Measurements from ENCODE around the gene FGF1.

Gene FGF1

DNA sequence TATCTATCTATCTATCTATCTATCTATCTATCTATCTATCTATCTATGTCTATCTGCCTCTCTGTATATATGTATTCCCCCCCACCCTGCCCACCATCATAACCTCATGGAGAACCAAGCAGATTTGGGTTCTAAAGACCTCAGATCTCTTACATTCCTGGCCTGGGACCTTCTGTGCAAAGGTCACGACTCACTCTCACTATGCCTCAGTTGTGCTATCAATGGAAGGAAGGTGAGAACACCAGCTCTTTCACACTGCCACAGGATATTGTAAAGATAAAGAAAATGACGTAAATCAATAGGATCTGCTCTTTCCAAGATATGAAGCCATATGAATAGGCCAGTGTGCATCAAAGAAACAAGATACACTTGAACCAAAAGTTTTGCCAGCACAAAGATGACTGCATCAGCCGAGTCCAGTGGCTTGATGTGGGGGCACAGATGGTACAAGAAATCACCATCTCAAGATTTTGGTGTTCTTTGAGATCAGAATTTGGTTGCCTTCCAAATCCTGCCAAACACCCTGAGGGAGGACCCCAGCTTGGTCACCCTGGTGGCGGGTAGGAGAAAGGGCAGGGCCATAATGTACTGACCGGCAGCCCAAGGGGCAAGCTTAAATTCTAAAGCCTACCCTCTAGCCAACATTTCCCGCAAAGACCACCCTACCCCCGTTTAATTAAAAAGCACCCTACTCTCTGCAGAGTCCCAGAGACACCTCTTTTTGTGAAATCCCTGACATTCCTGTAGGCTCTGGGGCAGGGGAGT, 8.4 kb upstream of the FGF1 start:
- FAIRE-seq = no peak

DNA sequence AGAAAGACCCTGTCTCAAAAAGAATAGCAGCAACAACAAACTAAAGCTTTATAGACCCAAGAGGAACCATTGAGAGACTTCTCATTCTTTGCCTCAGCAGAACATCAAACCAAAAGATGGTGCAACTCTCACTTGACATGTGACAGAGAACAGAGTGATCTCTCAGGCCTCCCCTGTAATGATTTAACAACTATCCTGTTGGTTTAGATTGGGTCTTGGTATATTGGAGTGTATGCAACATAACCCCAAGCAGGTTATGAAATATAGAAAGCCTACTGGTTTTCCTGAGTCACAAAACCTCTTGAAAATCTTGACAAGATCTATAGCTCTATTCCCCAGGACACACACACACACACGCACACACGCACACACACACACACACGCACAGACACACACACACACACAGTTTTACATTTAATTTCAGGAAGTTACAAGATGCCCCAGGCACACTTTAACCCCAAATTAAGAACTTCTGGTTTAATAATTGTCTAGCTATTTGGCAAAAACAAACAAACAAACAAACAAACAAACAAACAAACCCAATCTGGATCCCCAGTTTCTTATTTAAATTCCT, 6.5 kb upstream of the FGF1 start:
- FAIRE-seq = no peak

DNA sequence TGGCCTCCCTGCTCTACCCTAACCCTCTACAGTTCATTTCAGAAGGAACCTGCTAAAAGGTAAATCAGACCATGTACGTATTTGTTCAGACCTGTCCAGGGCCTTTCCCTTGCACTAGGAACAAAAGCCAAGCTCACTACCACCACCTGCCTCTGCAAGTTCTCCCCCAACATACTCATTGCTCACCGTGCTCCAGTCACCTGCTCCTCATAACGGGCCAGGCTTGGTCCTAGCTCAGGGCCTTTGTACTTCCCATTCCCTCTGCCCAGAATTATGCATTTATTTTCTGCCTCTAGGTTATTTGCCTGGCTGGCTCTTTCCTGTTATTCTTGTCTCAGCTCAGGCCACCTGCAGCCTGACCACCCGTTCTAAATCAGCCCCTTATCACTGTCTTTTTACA, 4.8 kb upstream of the FGF1 start:
- no peak for FAIRE-seq

DNA sequence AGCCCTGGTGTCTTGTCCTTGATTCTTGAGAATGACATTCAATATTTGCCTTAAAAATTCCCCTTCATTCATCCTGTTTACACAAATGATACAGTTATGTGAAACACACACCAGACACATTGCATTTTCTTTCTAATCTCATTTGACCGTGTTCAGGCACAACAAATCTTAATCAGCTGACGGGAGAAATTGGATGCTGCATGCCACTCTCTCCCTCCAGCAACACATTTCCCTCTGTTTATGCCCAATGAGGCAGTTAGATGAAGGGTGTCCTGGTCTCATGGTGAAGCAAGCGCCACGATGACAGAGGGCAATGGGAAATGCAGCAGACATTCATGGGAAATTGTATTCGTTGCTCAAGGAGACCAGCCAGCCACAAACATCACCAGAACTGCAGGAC, 3.2 kb upstream of the FGF1 start:
- no peak for FAIRE-seq

DNA sequence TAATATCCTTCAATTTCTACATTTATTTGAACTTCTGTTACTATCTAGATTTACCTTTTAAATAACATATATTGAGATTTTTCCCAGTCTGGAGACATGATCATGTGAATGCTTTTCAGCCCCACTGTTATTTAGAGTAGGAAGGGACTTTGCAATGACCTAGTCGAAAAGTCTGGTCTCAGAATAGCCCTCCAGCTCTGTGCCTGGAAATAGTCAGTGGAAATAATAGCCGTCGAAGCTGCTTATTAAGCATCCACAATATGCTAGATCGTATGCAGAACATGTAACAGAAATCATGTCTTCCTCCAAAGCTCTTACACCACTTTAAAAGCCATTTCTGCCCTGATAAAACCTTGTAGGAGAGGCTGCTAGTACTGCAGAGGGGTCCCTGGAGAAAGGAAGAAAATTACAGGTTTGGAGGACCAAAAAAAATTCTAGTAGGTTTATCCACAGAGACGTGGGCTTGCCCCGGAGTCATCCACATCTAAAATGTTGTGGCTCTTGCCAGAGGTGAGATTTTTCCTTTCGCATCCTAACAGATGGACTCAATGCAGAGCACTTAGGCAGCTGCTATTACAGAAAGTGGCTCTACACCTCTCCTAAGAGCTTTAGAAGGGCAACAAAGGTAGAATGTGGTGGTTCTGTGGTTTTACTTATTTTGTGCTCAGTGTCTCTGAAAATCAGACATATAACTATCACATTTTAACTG, 2.5 kb upstream of the FGF1 start:
- no peak for FAIRE-seq

DNA sequence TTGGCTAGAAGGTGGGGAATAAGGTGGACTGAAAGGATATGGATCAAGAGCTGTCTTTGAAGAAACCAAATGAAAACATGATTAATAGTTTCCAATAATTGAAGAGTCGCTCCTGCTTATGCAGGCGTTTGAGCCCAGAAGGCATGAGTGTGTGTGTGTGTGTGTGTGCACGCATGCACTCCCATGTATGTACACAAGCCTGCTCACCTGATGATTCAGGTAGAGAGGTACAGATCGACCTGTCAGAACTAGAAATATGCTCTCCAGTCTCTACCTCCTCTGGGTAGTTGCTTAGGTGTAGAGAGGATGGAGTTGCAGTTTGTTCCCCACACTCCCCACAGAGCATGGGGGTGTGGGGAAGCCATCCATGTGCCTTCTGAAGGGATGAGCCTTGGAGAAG, 1.1 kb upstream of the FGF1 start:
- no peak for FAIRE-seq

DNA sequence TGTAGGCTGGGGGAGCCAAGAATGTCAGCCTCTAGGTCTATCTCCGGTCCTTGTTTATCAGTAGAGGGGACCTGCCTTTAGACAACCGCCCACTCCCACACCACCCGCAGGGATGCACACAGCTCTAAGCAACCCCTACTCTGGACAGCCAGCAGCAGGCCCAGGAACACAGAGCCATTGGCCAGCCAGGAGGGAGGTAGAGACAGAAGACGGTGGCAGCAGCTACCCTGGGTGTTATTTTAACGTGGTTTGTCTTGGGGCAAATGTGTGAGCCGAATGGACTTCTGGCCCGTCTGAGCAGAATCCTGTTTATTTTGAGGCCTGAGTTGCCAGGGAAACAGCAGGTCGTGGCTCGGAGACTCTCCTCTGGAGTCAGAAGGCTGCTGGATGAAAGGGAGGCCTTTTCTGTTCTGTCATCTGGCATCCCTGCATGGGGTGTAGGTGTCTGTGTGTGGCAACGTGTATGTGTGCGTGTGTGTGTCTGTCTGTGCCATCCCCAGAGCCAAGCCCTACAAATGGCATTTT, 382 bp upstream of the FGF1 start:
- FAIRE-seq = no peak

DNA sequence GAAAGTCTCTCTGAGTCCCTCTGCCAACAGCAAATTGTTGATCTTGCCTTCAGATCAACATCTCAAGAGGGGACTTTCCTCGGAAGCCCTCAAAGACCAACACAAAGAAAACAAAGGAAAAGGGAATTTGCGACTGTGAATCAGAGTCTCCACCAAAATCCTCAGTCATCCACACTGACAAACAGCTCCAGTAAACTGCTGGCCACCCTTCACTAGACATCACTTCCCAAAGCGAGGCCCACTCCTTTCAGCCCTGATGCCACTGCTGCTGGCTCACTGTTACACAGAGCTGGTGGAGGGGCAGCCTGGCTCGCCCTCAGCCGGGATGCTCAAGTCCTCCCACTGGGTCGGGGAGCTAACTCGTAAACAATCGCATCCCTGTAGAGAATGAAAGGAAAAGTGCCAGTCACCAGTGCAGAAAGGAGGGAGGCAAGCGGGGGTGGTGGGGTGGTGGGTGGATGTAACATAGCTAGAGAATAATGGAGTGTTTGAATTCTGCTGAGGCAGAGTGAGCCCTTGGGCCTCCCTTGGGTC, 1.3 kb downstream of the FGF1 start:
- FAIRE-seq = no peak

DNA sequence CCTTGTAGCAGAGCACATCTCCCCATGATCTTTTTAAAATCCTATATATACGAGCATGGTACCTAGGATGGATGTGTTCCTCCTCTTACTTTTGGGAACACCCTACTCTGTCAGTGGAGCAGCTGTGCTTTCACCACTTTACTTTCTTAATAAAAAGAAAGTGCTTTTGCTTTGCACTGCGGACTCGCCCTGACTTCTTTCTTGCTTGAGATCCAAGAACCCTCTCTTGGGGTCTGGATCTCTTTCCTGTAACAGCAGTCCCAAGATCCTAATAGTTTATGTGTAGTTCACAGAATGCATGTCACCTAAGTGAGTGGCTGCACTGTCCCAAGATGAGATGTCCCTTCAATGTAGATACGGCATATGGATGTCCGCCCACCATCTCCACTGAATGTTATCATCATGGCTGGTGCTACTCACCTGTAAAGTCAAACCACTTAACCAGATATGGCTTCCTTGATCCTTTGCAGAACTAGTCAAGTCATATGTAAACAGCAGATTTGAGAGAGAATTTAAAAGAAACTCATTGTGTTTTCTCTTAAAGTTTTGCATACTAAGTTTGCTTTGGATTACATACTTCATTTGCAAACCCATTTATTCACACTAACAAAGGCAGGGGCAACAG, 1.9 kb downstream of the FGF1 start:
- no peak for FAIRE-seq

DNA sequence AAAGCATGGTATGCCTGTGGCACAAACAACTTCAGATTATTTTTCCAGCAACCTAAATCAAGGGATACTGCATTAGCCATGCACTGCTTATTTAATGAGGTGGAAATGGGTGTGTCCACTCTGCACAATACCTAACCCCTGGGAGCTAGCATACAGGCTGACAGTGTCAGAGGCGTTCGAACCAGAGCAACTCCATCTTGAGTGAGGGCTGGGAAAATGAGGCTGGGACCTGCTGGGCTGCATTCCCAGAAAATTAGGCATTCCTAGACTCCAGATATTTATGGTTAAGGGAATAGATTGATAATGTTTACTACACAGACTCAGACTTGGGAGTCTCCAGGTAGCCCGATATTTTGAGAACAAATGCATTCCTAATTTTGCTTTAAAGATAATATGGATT, 2.8 kb downstream of the FGF1 start:
- no peak for FAIRE-seq

DNA sequence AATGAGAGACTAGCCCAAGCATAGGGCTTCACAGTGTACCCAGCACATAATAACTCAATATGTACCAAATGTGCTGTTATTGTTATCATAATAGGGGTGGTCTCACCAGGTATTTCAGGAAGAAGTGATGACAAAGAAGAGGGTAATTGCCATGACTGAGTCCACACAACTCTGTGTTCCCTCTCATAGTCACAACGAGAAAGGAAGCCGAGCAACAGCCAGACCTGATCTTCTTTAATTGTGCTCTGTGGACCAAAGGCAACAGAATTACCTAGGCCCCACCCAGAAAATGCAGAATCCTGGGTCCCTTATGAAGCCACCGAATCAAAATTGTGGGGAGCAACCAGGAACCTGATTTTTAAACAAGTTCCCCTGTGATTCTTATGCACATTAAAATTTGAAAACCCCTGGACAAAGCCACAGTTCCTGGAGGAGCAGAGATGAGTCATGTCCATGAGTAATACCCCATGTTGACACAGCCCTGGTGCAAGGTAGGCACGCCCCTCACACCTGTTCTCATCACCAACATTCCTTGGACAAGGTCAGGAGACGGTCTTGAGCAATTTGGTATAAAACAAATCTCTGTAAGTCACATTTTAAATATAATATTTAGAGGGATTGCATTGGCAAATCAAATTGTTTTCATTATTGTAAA, 5.2 kb downstream of the FGF1 start:
- no peak for FAIRE-seq

DNA sequence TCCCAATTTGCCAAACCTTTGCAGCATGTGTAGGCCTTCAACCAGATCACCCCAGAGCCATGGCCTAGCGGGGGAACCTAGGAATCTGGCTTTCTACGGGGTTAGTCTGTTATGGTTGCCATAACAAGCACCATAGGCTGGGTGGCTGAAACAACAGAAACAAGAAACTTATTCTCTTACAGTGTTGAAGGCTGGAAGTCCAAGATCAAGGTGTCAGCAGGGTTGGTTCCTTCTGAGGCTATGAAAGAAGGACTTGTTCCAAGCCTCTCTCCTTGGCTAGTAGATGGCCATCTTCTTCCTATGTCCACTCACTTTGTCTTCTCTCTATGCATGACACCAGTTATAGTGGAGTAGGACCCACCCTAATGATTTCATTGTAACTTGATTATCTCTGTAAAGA, 6.1 kb downstream of the FGF1 start:
- FAIRE-seq = no peak

DNA sequence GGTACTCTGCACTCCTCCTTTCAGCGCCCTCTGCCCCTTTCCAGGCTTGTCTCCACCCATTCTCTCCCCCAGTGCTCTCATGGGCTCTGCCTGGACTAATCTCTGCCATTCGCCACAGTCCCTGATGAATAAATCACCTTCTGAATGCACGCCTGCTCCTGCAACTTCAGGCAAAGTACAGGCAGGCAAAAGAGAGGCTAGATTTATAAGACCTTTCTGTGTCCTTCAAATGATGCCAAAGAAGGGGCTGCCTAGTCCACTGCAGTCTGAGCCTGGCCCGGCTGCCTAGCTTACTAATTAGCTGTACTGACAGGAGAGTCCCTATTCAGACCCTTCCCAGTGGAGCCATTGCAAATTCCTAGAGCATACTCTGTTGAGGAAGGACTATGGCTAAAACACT, 7.4 kb downstream of the FGF1 start:
- FAIRE-seq = no peak

DNA sequence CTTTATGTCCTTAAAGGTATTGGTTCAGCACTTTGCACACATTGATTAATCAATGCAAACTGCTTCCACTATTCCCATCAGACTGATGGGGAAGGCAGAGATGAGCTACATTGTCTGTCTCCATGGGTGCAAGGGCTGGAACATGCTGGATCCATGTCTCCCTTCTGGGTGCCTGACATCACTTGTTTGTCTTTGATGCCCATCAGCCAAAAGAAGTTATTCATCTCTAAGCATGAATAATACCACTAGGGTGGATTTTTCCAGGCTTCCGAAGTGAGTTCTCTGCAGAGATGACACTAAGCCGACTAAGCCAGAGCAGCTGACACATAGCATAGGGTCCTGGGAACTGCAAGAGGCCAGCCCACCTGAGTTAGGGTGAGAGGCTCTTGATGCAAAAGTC, 8.7 kb downstream of the FGF1 start:
- FAIRE-seq = no peak

DNA sequence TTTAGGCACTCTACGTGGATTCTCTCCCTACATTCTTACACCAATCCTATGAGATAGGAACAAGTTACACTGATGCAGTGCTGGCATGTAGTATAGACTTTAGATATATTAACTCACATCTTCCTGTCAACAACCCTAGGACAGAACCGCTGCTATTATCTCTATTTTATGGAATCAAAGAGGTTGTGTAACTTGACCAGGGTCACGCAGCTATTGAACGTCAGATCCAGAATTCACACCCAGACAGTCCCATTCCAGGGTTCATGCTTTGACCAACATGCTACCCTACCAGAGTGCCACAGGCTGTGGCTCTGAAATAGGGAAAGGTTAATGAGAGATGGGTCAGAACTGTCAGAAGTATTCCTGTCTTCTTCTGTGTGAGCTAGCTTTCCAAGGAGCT, 9.6 kb downstream of the FGF1 start:
- FAIRE-seq = no peak

DNA sequence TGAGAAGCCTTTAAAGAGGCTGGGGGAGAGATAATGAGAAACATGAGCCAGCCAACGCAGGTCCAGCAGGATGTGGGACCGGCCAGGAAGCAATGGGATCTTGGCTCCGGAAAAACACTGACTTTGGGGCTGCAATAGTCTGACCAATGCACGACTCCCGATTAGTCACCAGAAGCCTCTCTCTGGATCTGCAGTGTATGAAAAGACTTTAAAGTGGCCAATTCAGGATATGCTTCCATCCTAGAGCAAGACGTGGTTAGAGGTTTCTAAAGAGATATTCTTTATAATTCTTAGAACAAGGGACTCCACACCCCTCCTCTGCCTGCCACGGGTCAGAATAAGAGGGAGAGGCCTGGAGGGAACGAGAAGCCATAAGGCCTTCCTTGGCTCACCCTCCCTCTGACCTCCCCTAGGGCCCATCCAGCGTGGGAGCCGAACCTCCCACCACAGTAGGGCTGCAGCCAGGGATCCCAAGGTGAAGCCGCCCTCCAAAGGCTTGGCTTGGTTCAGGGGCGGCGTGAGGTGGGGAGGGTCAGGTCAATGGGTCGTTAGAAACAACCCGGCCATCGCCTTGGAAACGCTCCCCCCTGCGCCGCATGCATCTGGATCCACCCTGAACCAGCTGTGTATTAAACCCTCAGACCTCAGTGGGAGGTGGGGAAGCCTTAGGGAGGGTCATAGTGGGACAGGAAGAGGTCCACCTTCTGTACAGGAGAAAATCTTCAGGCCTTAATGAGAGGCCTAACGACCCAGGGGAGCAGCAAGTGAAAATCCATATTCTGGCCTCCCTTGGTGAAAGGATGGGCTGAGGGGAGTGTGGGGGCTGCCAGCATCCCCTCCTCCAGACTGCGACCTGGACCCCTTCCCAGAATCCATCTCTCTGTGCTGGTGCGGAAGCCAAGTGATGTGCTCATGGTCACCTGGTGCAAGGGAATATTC, 11.1 kb downstream of the FGF1 start:
- FAIRE-seq = no peak

DNA sequence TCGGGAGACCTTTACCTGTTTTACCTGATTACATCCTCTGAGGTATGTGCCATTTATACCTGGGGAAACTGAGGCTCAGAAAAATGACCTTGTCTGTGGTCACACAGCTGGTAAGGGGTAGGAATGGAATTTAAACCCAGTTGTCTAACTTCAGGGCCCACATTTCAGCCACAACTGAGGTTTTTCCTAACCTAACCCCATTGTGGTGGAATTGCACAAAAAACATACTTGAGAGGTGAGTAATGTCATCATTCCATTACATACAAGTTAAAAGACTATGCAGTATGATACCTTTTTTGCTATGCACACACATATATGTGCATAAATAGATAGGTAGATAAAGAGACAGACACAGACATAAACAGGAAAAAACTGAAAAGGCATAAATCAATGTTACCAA, 14.1 kb downstream of the FGF1 start:
- no peak for FAIRE-seq

DNA sequence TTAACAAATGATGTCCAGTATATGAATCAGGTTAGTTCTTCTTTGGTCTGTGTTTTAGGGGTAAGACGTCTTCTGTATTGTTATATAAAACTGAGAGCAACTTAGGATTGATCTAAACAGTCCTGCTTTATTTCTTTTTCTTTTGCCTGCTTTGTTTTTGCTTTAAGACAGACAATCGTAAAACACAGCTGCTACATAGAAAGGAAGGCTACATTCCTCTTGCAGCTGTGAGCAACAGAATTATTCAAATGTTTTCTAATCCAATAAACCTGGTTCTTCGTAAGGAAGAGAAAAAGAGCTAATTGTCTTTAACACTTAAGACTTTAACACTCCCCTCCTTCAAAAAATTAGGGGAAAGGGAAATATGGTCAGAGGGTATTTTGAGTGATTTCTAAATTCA, 14.6 kb downstream of the FGF1 start:
- FAIRE-seq = no peak

DNA sequence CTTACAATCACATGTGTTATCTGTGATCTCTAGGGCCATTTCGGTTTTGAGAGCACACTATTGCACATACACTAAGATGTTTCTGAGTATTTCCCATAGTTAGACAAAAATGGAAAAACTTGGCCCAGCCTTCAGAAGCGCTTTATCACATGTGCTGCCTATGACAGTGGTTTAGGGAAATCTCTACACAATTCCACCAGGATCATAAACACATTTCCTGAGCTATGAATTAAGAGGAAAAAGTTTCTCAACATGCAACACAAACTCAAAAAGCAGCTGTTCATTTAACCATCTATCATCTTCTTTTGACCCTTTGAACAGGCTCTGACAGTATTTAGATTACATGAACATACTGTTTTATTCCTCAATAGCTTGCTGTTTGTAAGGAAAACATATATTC, 15.1 kb downstream of the FGF1 start:
- FAIRE-seq = no peak

DNA sequence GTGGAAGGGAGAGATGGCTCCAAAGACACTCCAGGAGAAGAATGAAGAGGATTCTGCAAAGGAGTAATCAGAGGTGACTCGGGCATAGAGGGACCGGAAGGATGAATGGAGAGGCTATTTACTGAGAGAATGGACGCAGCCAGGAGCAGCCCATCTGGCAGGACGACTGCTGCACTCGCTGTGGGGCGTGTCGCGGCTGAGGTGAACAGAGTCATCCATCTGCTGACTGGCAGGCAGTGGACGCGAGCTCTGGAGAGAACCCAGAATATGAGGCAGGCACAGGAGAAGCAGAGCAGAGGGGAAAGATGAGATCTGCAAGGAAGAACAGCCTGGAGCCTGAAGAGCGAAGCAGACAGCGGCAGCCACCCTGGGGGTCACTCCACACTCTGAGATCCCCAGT, 16.4 kb downstream of the FGF1 start:
- FAIRE-seq = no peak

DNA sequence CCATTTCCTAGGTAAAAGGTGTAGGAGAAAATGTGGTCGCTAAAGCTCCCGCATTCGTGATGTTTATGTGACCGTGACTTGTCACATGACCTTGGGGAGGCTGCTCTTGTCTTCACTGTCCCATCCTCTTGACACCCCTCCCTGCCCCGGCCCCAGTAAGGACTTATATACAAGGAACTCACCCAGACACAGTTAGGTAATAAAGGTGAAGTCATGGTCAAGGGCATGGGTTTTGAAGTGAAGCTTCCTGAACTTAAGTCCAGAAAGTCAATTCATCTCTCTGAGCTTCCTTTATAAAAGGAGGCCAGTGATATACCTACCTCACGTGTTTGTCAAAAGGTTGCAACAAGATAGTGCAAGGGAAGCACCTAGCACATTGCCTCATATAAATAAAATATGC, 17.6 kb downstream of the FGF1 start:
- FAIRE-seq = no peak

DNA sequence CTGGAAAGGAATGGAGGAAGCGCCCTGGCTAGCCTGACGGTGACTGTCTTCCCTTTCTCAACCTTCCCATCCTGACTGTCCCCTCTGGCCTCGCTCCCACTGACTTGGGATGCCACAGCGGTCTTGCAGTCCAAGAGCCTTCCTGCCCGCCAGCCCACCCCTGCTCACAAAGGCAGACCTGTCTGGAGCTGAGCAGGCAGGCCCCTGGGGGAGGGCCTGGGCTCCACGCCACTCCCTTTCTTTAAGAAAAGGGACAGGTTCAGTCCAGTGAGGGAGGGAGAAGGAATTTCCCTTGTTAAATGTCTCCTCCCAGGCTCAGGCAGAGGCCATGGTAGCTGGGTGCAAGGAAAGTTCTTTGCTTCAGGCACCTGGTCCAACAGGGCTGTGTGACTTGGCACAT, 18.1 kb downstream of the FGF1 start:
- no peak for FAIRE-seq

Measured in colon (tissue), 2 donors.